GM12874 (cell line): ENCODE measurements around the gene ATP11C.

Source experiments
- CTCF ChIP-seq: IDR thresholded peaks from 2 replicates; pipeline ENCODE4 v1.5.1; 2011; ENCODE audit warnings: low read depth, mild to moderate bottlenecking, control low read depth, low read length, moderate library complexity; ENCODE audit not compliant: insufficient read depth

Gene ATP11C

DNA sequence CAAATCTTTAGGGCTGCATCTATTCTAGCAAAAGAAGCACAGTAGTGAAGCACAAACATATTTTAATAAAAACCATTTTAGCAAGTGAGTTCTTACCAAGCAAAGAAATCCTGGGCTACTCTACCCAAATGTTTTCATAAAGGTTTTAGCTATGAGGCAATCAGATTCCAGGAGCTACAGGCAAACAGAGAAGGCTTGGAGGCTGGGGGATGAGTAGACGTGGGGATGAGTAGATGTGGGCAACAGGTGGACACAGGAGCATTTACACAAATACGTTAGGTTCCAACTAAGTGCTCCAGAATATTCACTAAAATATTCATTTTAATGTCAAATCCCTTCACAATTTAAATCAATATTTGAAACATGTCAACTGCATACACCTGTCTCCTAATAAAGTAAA lies 34.5 kb downstream of the ATP11C start:
- no peak for TF ChIP-seq CTCF

- TF ChIP-seq CTCF, result no peak
These were observed 40.3 kb downstream of the ATP11C start for GRCh38 chrX:139892512-139892911.

DNA sequence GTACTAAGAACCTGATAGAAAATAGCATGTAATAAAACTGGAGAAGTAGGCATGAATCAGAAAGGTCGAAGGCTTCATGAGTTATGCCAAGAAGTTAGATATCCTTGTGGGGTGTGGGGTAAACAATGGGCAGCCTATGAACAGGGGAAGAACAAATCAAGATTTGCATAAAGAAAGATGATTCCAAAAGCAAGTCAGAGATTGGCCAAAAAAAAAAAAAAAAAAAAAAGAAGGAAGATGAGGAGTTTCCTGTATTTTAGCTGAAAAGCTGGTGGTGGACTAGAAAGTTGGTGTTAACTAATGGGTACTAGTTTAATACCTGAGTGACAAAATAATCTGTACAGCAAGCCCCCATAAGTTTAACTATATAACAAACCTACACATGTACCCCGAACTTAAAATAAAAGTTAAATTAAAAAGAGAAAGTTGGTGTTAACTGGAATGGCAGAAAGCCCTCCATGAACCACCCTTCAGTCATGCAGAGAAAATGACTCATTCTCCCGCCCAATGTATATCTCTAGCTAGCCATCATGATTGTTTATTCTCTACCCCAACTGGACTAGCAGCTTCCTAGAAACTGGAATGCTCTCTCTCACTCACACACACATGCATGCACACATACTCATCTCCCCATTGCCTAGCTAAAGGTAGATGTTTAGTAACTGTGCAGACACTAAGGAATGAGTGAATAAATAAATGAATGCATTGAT lies 41.7 kb downstream of the ATP11C start:
- no peak for TF ChIP-seq CTCF

- no peak for TF ChIP-seq CTCF
These were observed 43.1 kb downstream of the ATP11C start for GRCh38 chrX:139889760-139890159.

DNA sequence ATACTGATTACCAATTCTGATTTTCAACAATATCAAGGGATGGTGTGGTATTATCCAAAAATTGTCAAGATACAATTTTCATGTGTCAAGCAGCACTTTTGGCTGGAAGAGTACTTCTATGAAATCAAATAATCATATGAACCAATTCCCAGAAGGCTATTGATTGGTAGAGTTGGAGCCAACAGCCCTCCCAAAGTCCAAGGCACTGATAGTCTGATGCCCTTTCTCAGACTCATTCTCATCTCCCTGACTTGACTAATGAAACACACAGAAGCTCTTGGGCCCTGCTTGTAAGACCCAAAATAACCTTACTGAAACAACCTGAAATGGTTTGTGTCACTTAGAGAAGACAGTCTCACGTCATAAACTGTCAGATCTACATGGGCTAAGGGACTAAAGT lies 48.9 kb downstream of the ATP11C start:
- TF ChIP-seq CTCF, result no peak

GRCh38 chrX:139882299-139882698 lies 50.6 kb downstream of the ATP11C start:
- no peak for TF ChIP-seq CTCF

GRCh38 chrX:139881572-139881971 lies 51.3 kb downstream of the ATP11C start:
- TF ChIP-seq CTCF, result no peak
